Measurements from ENCODE around the gene PRDM16.

PRDM16 gene

GRCh38 chr1:3359756-3360440 is 290.9 kb downstream of the PRDM16 start:
- no peak for DNase-seq (ENCODE audit: low read depth)
- H3K4me3 ChIP-seq (ENCODE audit: low read depth, low read length): no peak overlapping the region
- no peak for TF ChIP-seq MYC (IDR thresholded peaks at IDR 0.05; ENCODE audit: low read depth, low read length)
- TF ChIP-seq CTCF (IDR thresholded peaks at IDR 0.05; ENCODE audit: low read depth, low read length): no peak
- TF ChIP-seq POLR2A (IDR thresholded peaks at IDR 0.05; ENCODE audit: extremely low read depth, insufficient read length): no peak
- no peak for TF ChIP-seq MAX (IDR thresholded peaks at IDR 0.05; ENCODE audit: low read depth, low read length)

GRCh38 chr1:3360646-3361257 is 291.7 kb downstream of the PRDM16 start:
- TF ChIP-seq POLR2A (IDR thresholded peaks at IDR 0.05; ENCODE audit: extremely low read depth, insufficient read length): no peak
- TF ChIP-seq CTCF (IDR thresholded peaks at IDR 0.05; ENCODE audit: low read depth, low read length): no peak
- TF ChIP-seq MYC (IDR thresholded peaks at IDR 0.05; ENCODE audit: low read depth, low read length): no peak
- DNase-seq (ENCODE audit: low read depth): no peak
- no peak overlapping the region for H3K4me3 ChIP-seq (ENCODE audit: low read depth, low read length)

GRCh38 chr1:3363023-3363422 is 294.0 kb downstream of the PRDM16 start:
- TF ChIP-seq MAX (IDR thresholded peaks at IDR 0.05; ENCODE audit: low read depth, low read length) (no peak), POLR2A (IDR thresholded peaks at IDR 0.05; ENCODE audit: extremely low read depth, insufficient read length) (no peak), MYC (IDR thresholded peaks at IDR 0.05; ENCODE audit: low read depth, low read length) (no peak), CTCF (IDR thresholded peaks at IDR 0.05; ENCODE audit: low read depth, low read length) (no peak)
- no peak for DNase-seq (ENCODE audit: low read depth)
- H3K4me3 ChIP-seq (ENCODE audit: low read depth, low read length): no peak overlapping the region

GRCh38 chr1:3363756-3364155 is 294.8 kb downstream of the PRDM16 start:
- no peak for DNase-seq (ENCODE audit: low read depth)
- no peak overlapping the region for H3K4me3 ChIP-seq (ENCODE audit: low read depth, low read length)
- TF ChIP-seq MYC (IDR thresholded peaks at IDR 0.05; ENCODE audit: low read depth, low read length) (no peak), POLR2A (IDR thresholded peaks at IDR 0.05; ENCODE audit: extremely low read depth, insufficient read length) (no peak), CTCF (IDR thresholded peaks at IDR 0.05; ENCODE audit: low read depth, low read length) (no peak), MAX (IDR thresholded peaks at IDR 0.05; ENCODE audit: low read depth, low read length) (no peak)

- DNase-seq (ENCODE audit: low read depth): no peak
- H3K4me3 ChIP-seq (ENCODE audit: low read depth, low read length): no peak overlapping the region
- TF ChIP-seq CTCF (IDR thresholded peaks at IDR 0.05; ENCODE audit: low read depth, low read length): no peak
- TF ChIP-seq POLR2A (IDR thresholded peaks at IDR 0.05; ENCODE audit: extremely low read depth, insufficient read length): no peak
- no peak for TF ChIP-seq MAX (IDR thresholded peaks at IDR 0.05; ENCODE audit: low read depth, low read length)
- TF ChIP-seq MYC (IDR thresholded peaks at IDR 0.05; ENCODE audit: low read depth, low read length): no peak
These were observed 295.5 kb downstream of the PRDM16 start for GRCh38 chr1:3364551-3364950.
